A549 treated with AZD9567 at 1 μM for 4 hours (cell line): Measurements from ENCODE around the gene YBX3. TPM values are rescaled to one million over a fixed set of nuclear protein-coding genes. Genes with fewer than 3 reads are reported as not detected.

Experiments used
- total RNA-seq: library from RNA; stranded (reverse); fragments of 200-300 nt; extraction: Qiagen RNA extraction; gene quantifications from 5 replicates; pipeline ENCODE4 v1.2.3, GENCODE V29; 2022; ENCODE audit not compliant: insufficient read depth

Gene YBX3
- 246 to 298 TPM (median 264 TPM) in 5 replicates for total RNA-seq

GRCh38 chr12:10722905-10723746 lies at the start of gene YBX3:
Gene YBX3 (minus strand): TSS chr12:10723323. CDS start chr12:10723111, 212 bp downstream.

GRCh38 chr12:10673659-10674384 lies 49.3 kb downstream of the YBX3 start, which contains the start of gene STYK1:
Gene STYK1 (minus strand): TSS chr12:10674052. CDS start chr12:10634618, 39,434 bp downstream.

Other genes starting within 250 kb of the YBX3 start
- gene EIF2S3B, start 217.4 kb downstream of the YBX3 start, total RNA-seq: 0.48 to 0.56 TPM (median 0.49 TPM) in 4 of 5 replicates, not detected in the other
- gene MAGOHB, start 109.7 kb downstream of the YBX3 start, total RNA-seq: 43.3 to 53.0 TPM (median 48.9 TPM) in 5 replicates
- 0.15 to 0.30 TPM (median 0.21 TPM) in 4 of 5 replicates, not detected in the other for gene STYK1, start 49.3 kb downstream of the YBX3 start, total RNA-seq
- not detected in 5 replicates for gene TAS2R7, start 79.3 kb upstream of the YBX3 start, total RNA-seq
- gene TAS2R8, start 84.0 kb upstream of the YBX3 start, total RNA-seq: not detected in 5 replicates
- gene TAS2R9, start 86.8 kb upstream of the YBX3 start, total RNA-seq: not detected in 5 replicates
- gene TAS2R10, start 103.0 kb upstream of the YBX3 start, total RNA-seq: 0.08 to 0.15 TPM (median 0.08 TPM) in 3 of 5 replicates, not detected in the others
- gene PRR4, start 126.2 kb upstream of the YBX3 start, total RNA-seq: 3.1 to 3.6 TPM (median 3.4 TPM) in 4 of 5 replicates, not detected in the other
- gene PRH1, start 160.9 kb upstream of the YBX3 start, total RNA-seq: 1.0 to 3.7 TPM (median 3.0 TPM) in 4 of 5 replicates, not detected in the other
- gene TAS2R13, start 186.2 kb upstream of the YBX3 start, total RNA-seq: not detected in 5 replicates
- gene PRH2, start 205.9 kb upstream of the YBX3 start, total RNA-seq: 0.16 to 0.42 TPM in 2 of 5 replicates, not detected in the others
- 0.41 to 0.83 TPM (median 0.72 TPM) in 4 of 5 replicates, not detected in the other for gene TAS2R14, start 215.9 kb upstream of the YBX3 start, total RNA-seq